ENCODE measurements around the gene VEZT.
A peak's percentile ranks its signal among the peaks of the same experiment; 100 is the strongest.

The VEZT gene

GRCh38 chr12:95339086-95339788, 121.6 kb downstream of the VEZT start:
- no peak overlapping the region for H3K4me2 ChIP-seq
- no peak overlapping the region for H3K4me3 ChIP-seq

GRCh38 chr12:95342008-95342407, 124.4 kb downstream of the VEZT start:
- Histone ChIP-seq H3K27me3 (no peaks in the 10 kb centered on the region), H3K36me3 (no peaks in the 10 kb centered on the region), H3K27ac (no peak overlapping the region), H3K4me2 (no peak overlapping the region), H3K4me1 (peaks cover 5% of the 10 kb centered on the region), H3K9ac (no peak overlapping the region), H4K20me1 (no peaks in the 10 kb centered on the region), H3K4me3 (no peak overlapping the region), H3K9me3 (no peaks in the 10 kb centered on the region)
- no peak for TF ChIP-seq Cebpa-rat (IDR thresholded peaks at IDR 0.05)

More at GRCh38 chr12:95339086-95339788, 121.6 kb downstream of the VEZT start:
- no peaks in the 10 kb centered on the region for H3K36me3 ChIP-seq
- H3K27ac ChIP-seq, result no peak overlapping the region
- no peaks in the 10 kb centered on the region for H3K9me3 ChIP-seq
- H3K4me1 ChIP-seq, result peaks cover 26% of the 10 kb centered on the region
- no peak for TF ChIP-seq Cebpa-rat (IDR thresholded peaks at IDR 0.05)
- no peaks in the 10 kb centered on the region for H4K20me1 ChIP-seq
- no peak overlapping the region for H3K9ac ChIP-seq
- no peaks in the 10 kb centered on the region for H3K27me3 ChIP-seq

- Histone ChIP-seq H3K27me3 (no peaks in the 10 kb centered on the region), H3K9ac (no peak overlapping the region), H3K4me2 (no peak overlapping the region), H4K20me1 (no peaks in the 10 kb centered on the region), H3K4me1 (no peaks in the 10 kb centered on the region), H3K36me3 (no peaks in the 10 kb centered on the region), H3K27ac (no peak overlapping the region), H3K4me3 (no peak overlapping the region), H3K9me3 (no peaks in the 10 kb centered on the region)
- no peak for TF ChIP-seq Cebpa-rat (IDR thresholded peaks at IDR 0.05)
Observed at GRCh38 chr12:95343461-95344230, 126.0 kb downstream of the VEZT start.

GRCh38 chr12:95349291-95349690, 131.7 kb downstream of the VEZT start:
- no peaks in the 10 kb centered on the region for H3K9me3 ChIP-seq
- peak overlapping the region; percentile 50 for H3K4me2 ChIP-seq
- H3K36me3 ChIP-seq, result no peaks in the 10 kb centered on the region
- H4K20me1 ChIP-seq, result no peaks in the 10 kb centered on the region
- peaks cover 10% of the 10 kb centered on the region for H3K4me1 ChIP-seq
- H3K27me3 ChIP-seq, result no peaks in the 10 kb centered on the region
- H3K4me3 ChIP-seq, result no peak overlapping the region
- no peak overlapping the region for H3K9ac ChIP-seq
- TF ChIP-seq Cebpa-rat (IDR thresholded peaks at IDR 0.05), result no peak
- no peak overlapping the region for H3K27ac ChIP-seq

GRCh38 chr12:95351748-95352147, 134.1 kb downstream of the VEZT start:
- H3K9me3 ChIP-seq, result no peaks in the 10 kb centered on the region
- H3K36me3 ChIP-seq, result no peaks in the 10 kb centered on the region
- no peak for TF ChIP-seq Cebpa-rat (IDR thresholded peaks at IDR 0.05)
- no peak overlapping the region for H3K4me2 ChIP-seq
- peaks cover 10% of the 10 kb centered on the region for H3K4me1 ChIP-seq
- no peaks in the 10 kb centered on the region for H4K20me1 ChIP-seq
- no peaks in the 10 kb centered on the region for H3K27me3 ChIP-seq
- H3K4me3 ChIP-seq, result no peak overlapping the region
- no peak overlapping the region for H3K27ac ChIP-seq
- no peak overlapping the region for H3K9ac ChIP-seq
